ENCODE data around the gene LYRM4.

Gene LYRM4

GRCh38 chr6:5260661-5261544 is at the start of gene LYRM4, which contains the start of gene FARS2:
LYRM4 (minus strand) TSS chr6:5260950; CDS start chr6:5260733, 217 bp downstream.
FARS2 (plus strand) TSS chr6:5261513.
- DNase-seq, result peak; percentile 73

- DNase-seq, result no peak
Observed at GRCh38 chr6:5308066-5308465, 47.3 kb upstream of the LYRM4 start.

GRCh38 chr6:5307058-5307457 is 46.3 kb upstream of the LYRM4 start:
- no peak for DNase-seq

GRCh38 chr6:5305968-5306626 is 45.3 kb upstream of the LYRM4 start:
- no peak for DNase-seq

GRCh38 chr6:5303682-5304081 is 42.9 kb upstream of the LYRM4 start:
- DNase-seq, result peak; percentile 2

GRCh38 chr6:5302995-5303622 is 42.4 kb upstream of the LYRM4 start:
- peak; percentile 4 for DNase-seq

- DNase-seq, result no peak
Observed at GRCh38 chr6:5302220-5302946, 41.6 kb upstream of the LYRM4 start.

GRCh38 chr6:5300206-5300764 is 39.5 kb upstream of the LYRM4 start:
- no peak for DNase-seq

GRCh38 chr6:5295623-5296022 is 34.9 kb upstream of the LYRM4 start:
- no peak for DNase-seq

GRCh38 chr6:5294392-5295211 is 33.9 kb upstream of the LYRM4 start:
- DNase-seq, result no peak

GRCh38 chr6:5293692-5294091 is 32.9 kb upstream of the LYRM4 start:
- no peak for DNase-seq

- DNase-seq, result no peak
Observed at GRCh38 chr6:5292154-5292553, 31.4 kb upstream of the LYRM4 start.

- DNase-seq, result no peak
Observed at GRCh38 chr6:5290500-5290899, 29.8 kb upstream of the LYRM4 start.

- no peak for DNase-seq
Observed at GRCh38 chr6:5290097-5290496, 29.3 kb upstream of the LYRM4 start.

GRCh38 chr6:5287966-5288297 is 27.2 kb upstream of the LYRM4 start:
- no peak for DNase-seq

- no peak for DNase-seq
Observed at GRCh38 chr6:5287205-5287965, 26.6 kb upstream of the LYRM4 start.

GRCh38 chr6:5286780-5287179 is 26.0 kb upstream of the LYRM4 start:
- DNase-seq, result no peak

- no peak for DNase-seq
Observed at GRCh38 chr6:5285526-5285925, 24.8 kb upstream of the LYRM4 start.

- DNase-seq, result no peak
Observed at GRCh38 chr6:5285081-5285480, 24.3 kb upstream of the LYRM4 start.

- no peak for DNase-seq
Observed at GRCh38 chr6:5282191-5282623, 21.5 kb upstream of the LYRM4 start.

- no peak for DNase-seq
Observed at GRCh38 chr6:5280920-5281319, 20.2 kb upstream of the LYRM4 start.

Measured in NCI-H446 treated with DMSO at 0.1 percent for 48 hours (cell line).